Hepatic stellate cell (primary cell): ENCODE measurements around the gene COQ2.

Experiments used
- DNase-seq: peaks from one replicate; pipeline ENCODE4 v3.0.0; 2011; ENCODE audit warnings: low spot score

COQ2 gene

GRCh38 chr4:83216959-83217683 lies 67.5 kb downstream of the COQ2 start:
- DNase-seq, result no peak

- DNase-seq, result no peak
Measured at GRCh38 chr4:83214079-83214478, 70.5 kb downstream of the COQ2 start.
